IMR-90 (cell line): ENCODE data around the gene NAP1L1. TPM values are rescaled to one million over a fixed set of nuclear protein-coding genes. Genes with fewer than 3 reads are reported as not detected.

Source experiments
- ATAC-seq: fragments of 200-7000 bp; cut with Tn5 transposase; 2 replicates; pipeline ENCODE4 v1.9.1; 2020; ENCODE audit warnings: low read depth, mild to moderate bottlenecking, moderate library complexity
- Bru-seq: library from RNA; stranded (reverse); fragments of 400-500 nt; gene quantifications from one replicate; lab custom pipeline; 2021; lab: Mats Ljungman, UMichigan
- BruChase-seq, 2 experiments: library from RNA; stranded (reverse); fragments of 400-500 nt; gene quantifications; one replicate each; lab custom pipeline; 2021; lab: Mats Ljungman, UMichigan
- BruUV-seq: library from RNA; stranded (reverse); fragments of 400-500 nt; replicated peaks from 2 replicates; lab custom pipeline; 2021; lab: Mats Ljungman, UMichigan
- CTCF ChIA-PET: fragments of 300-600 bp; formaldehyde crosslinking; extraction: SDS; loops from one replicate; lab custom pipeline; 2021; ENCODE audit warnings: antibody characterized with exemption; lab: Yijun Ruan, JAX
- POLR2A ChIA-PET: fragments of 300-600 bp; sonication (Branson Sonifier 250); formaldehyde crosslinking; loops from one replicate; lab custom pipeline; 2022; ENCODE audit warnings: antibody characterized with exemption; ENCODE audit not compliant: unreplicated experiment; lab: Charles Lee
- DNase-seq: peaks from one replicate; pipeline ENCODE4 v3.0.0; 2013
- H2AFZ ChIP-seq: replicated peaks from 2 replicates; pipeline ENCODE3; 2013; ENCODE audit warnings: low read length, mild to moderate bottlenecking; ENCODE audit not compliant: poor library complexity
- H2AK5ac ChIP-seq: 2 replicates; pipeline ENCODE4 v1.6.1; 2013; ENCODE audit warnings: low read depth, low read length, inconsistent platforms
- H2AK9ac ChIP-seq: replicated peaks from 2 replicates; pipeline ENCODE3; 2013; ENCODE audit warnings: mild to moderate bottlenecking, low read depth, low read length, moderate library complexity; ENCODE audit not compliant: poor library complexity
- H2BK120ac ChIP-seq: 2 replicates; pipeline ENCODE4 v1.6.1; 2013; ENCODE audit warnings: low read depth, low read length, inconsistent platforms
- H2BK15ac ChIP-seq: 3 replicates; pipeline ENCODE4 v1.6.1; 2013; ENCODE audit warnings: low read depth, low read length, inconsistent platforms
- H2BK20ac ChIP-seq: 2 replicates; pipeline ENCODE4 v1.6.1; 2013; ENCODE audit warnings: low read depth, mild to moderate bottlenecking, inconsistent platforms, low read length, moderate library complexity
- H2BK5ac ChIP-seq: 2 replicates; pipeline ENCODE4 v1.6.1; 2013; ENCODE audit warnings: mild to moderate bottlenecking, low read depth, low read length, inconsistent platforms; ENCODE audit not compliant: poor library complexity, severe bottlenecking
- H3K14ac ChIP-seq: replicated peaks from 2 replicates; pipeline ENCODE4 v1.6.1; 2013; ENCODE audit warnings: low read depth, low read length, inconsistent platforms
- H3K18ac ChIP-seq: 2 replicates; pipeline ENCODE4 v1.6.1; 2013; ENCODE audit warnings: low read depth, low read length, control low read depth
- H3K23ac ChIP-seq: 2 replicates; pipeline ENCODE4 v1.6.1; 2013; ENCODE audit warnings: low read depth, low read length, inconsistent platforms
- H3K27ac ChIP-seq: 2 replicates; pipeline ENCODE4 v1.5.1; 2013; ENCODE audit warnings: mild to moderate bottlenecking, control low read depth, low read length; ENCODE audit not compliant: insufficient read depth
- H3K27me3 ChIP-seq: 2 replicates; pipeline ENCODE4 v1.6.1; 2013; ENCODE audit warnings: low read length; ENCODE audit not compliant: control insufficient read depth, insufficient read depth
- H3K36me3 ChIP-seq: 2 replicates; pipeline ENCODE4 v1.6.1; 2013; ENCODE audit warnings: low read length, mixed read lengths; ENCODE audit not compliant: control insufficient read depth, insufficient read depth
- H3K4ac ChIP-seq: 2 replicates; pipeline ENCODE4 v1.6.1; 2013; ENCODE audit warnings: low read depth, low read length, inconsistent platforms
- H3K4me1 ChIP-seq: 2 replicates; pipeline ENCODE4 v1.6.1; 2013; ENCODE audit warnings: low read length, mixed read lengths; ENCODE audit not compliant: control insufficient read depth, insufficient read depth
- H3K4me2 ChIP-seq: 2 replicates; pipeline ENCODE4 v1.6.1; 2013; ENCODE audit warnings: low read depth, mild to moderate bottlenecking, control low read depth, low read length, moderate library complexity
- H3K4me3 ChIP-seq: 2 replicates; pipeline ENCODE4 v1.5.1; 2013; ENCODE audit warnings: low read depth, mild to moderate bottlenecking, control low read depth, low read length, moderate library complexity; ENCODE audit not compliant: insufficient read depth
- H3K56ac ChIP-seq: 2 replicates; pipeline ENCODE4 v1.6.1; 2013; ENCODE audit warnings: low read length, inconsistent platforms; ENCODE audit not compliant: insufficient read depth; ENCODE audit errors: extremely low read depth
- H3K79me1 ChIP-seq, 2 experiments: 2 replicates each; pipeline ENCODE4 v1.6.1; 2013; ENCODE audit warnings: low read length in 2 of 2, inconsistent platforms in 1 of 2, low read depth in 1 of 2
- H3K9ac ChIP-seq: 2 replicates; pipeline ENCODE4 v1.6.1; 2013; ENCODE audit warnings: low read depth, low read length, control low read depth
- H3K9me1 ChIP-seq: 2 replicates; pipeline ENCODE4 v1.6.1; 2013; ENCODE audit warnings: low read length, inconsistent platforms; ENCODE audit not compliant: insufficient read depth
- H3K9me3 ChIP-seq: 2 replicates; pipeline ENCODE4 v1.6.1; 2013; ENCODE audit warnings: low read length; ENCODE audit not compliant: control insufficient read depth, insufficient read depth
- H4K20me1 ChIP-seq: 2 replicates; pipeline ENCODE4 v1.6.1; 2013; ENCODE audit warnings: low read length, inconsistent platforms; ENCODE audit not compliant: insufficient read depth
- H4K5ac ChIP-seq: 2 replicates; pipeline ENCODE4 v1.6.1; 2013; ENCODE audit warnings: mild to moderate bottlenecking, low read depth, low read length, control low read depth
- H4K8ac ChIP-seq, 2 experiments: 2 replicates each; pipeline ENCODE4 v1.6.1; 2013; ENCODE audit warnings: low read depth in 2 of 2, low read length in 2 of 2, control low read depth in 1 of 2, inconsistent platforms in 1 of 2
- H4K91ac ChIP-seq: 2 replicates; pipeline ENCODE4 v1.6.1; 2013; ENCODE audit warnings: low read depth, low read length, inconsistent platforms; ENCODE audit not compliant: insufficient read depth
- BHLHE40 ChIP-seq: fragments of 150-350 bp; IDR thresholded peaks from 2 replicates; pipeline ENCODE4 v1.6.1; 2016; ENCODE audit warnings: mild to moderate bottlenecking, low read depth, low read length
- CEBPB ChIP-seq: IDR thresholded peaks from 2 replicates; pipeline ENCODE4 v1.6.1; 2012; ENCODE audit warnings: low read depth, low read length, improper control_type of control experiment
- CHD1 ChIP-seq: IDR thresholded peaks from 2 replicates; pipeline ENCODE4 v1.6.1; 2012; ENCODE audit warnings: low read depth, low read length, improper control_type of control experiment
- FOS ChIP-seq: fragments of 150-350 bp; IDR thresholded peaks from 2 replicates; pipeline ENCODE4 v1.6.1; 2016; ENCODE audit warnings: low read depth, low read length
- MAFK ChIP-seq: IDR thresholded peaks from 2 replicates; pipeline ENCODE4 v1.6.1; 2012; ENCODE audit warnings: low read depth, low read length, improper control_type of control experiment
- NFE2L2 ChIP-seq: fragments of 150-350 bp; IDR thresholded peaks from 2 replicates; pipeline ENCODE4 v1.6.1; 2016; ENCODE audit warnings: low read depth, mild to moderate bottlenecking, low read length
- POLR2A ChIP-seq: IDR thresholded peaks from 2 replicates; pipeline ENCODE4 v1.6.1; 2012; ENCODE audit warnings: mild to moderate bottlenecking, low read depth, low read length
- RAD21 ChIP-seq: IDR thresholded peaks from 2 replicates; pipeline ENCODE4 v1.6.1; 2012; ENCODE audit warnings: low read length, improper control_type of control experiment
- RCOR1 ChIP-seq: IDR thresholded peaks from 2 replicates; pipeline ENCODE4 v1.6.1; 2012; ENCODE audit warnings: mild to moderate bottlenecking, low read length, improper control_type of control experiment; ENCODE audit not compliant: insufficient replicate concordance
- RFX5 ChIP-seq: IDR thresholded peaks from 2 replicates; pipeline ENCODE4 v1.8.0; 2012; ENCODE audit warnings: low read depth, mild to moderate bottlenecking, low read length, moderate library complexity
- SMC3 ChIP-seq: fragments of 150-350 bp; IDR thresholded peaks from 2 replicates; pipeline ENCODE4 v1.6.1; 2016; ENCODE audit warnings: low read depth, mild to moderate bottlenecking, antibody characterized with exemption, low read length, moderate library complexity
- WGBS, 2 experiments: methylation state at CpG; one replicate each; pipeline versions ENCODE4 v1.1.5 to v1.1.7; 2013; ENCODE audit warnings: missing lambda C conversion rate in 2 of 2; ENCODE audit not compliant: insufficient read length in 1 of 2; ENCODE audit errors: extremely low coverage in 2 of 2; 5-methylcytosine and 5-hydroxymethylcytosine counted together
- dilution Hi-C: fragments of 300-500 bp; cut with HindIII; formaldehyde crosslinking; loops from one replicate; pipeline ENCODE4 v1.14.3; 2018; ENCODE audit warnings: low sequenced_read_pairs; ENCODE audit not compliant: unreplicated experiment
- in situ Hi-C: fragments of 300-500 bp; cut with MboI; formaldehyde crosslinking; loops from 3 replicates; pipeline ENCODE4 v1.14.3; 2019; ENCODE audit warnings: low sequenced_read_pairs, inconsistent platforms, mixed read lengths
- intact Hi-C: fragments of 100-400 bp; cut with micrococcal nuclease; formaldehyde crosslinking; loops from 2 replicates; pipeline ENCODE4 v1.10.0; 2022
- long read RNA-seq: library from polyadenylated mRNA; unstranded; transcript quantifications from one replicate; pipeline ENCODE4 v2.0.0, GENCODE V29; 2021; ENCODE audit not compliant: unreplicated experiment
- polyA plus RNA-seq, 3 experiments: library from polyadenylated mRNA; depleted of rRNA; stranded (reverse); fragments of >200 nt; gene quantifications; 2 replicates each; pipeline ENCODE4 v1.2.3, GENCODE V29; 2012; ENCODE audit warnings: low replicate concordance in 1 of 3
- total RNA-seq: library from RNA; depleted of rRNA; stranded (reverse); fragments of >200 nt; gene quantifications from 2 replicates; pipeline ENCODE4 v1.2.3, GENCODE V29; 2012; rRNA removed
- TF ChIP-seq, protein P1 (sequence below): fragments of 150-350 bp; IDR thresholded peaks from 2 replicates; pipeline ENCODE4 v1.6.1; 2017; ENCODE audit warnings: mild to moderate bottlenecking, antibody characterized with exemption, low read length, low read depth

The NAP1L1 gene, protein sequence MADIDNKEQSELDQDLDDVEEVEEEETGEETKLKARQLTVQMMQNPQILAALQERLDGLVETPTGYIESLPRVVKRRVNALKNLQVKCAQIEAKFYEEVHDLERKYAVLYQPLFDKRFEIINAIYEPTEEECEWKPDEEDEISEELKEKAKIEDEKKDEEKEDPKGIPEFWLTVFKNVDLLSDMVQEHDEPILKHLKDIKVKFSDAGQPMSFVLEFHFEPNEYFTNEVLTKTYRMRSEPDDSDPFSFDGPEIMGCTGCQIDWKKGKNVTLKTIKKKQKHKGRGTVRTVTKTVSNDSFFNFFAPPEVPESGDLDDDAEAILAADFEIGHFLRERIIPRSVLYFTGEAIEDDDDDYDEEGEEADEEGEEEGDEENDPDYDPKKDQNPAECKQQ
- total RNA-seq (86.4 and 166 TPM in 2 replicates), polyA plus RNA-seq (2012; rRNA removed) (160 and 200 TPM in 2 replicates), Bru-seq, nascent RNA (percentile 97 among the genes with signal in this experiment), BruChase-seq, experiment 1, labeled RNA remaining after a 6-hour chase (percentile 96 among the genes with signal in this experiment), BruChase-seq, experiment 2, labeled RNA remaining after a 2-hour chase (percentile 99 among the genes with signal in this experiment)
- 69.9 and 71.8 TPM in 2 replicates for polyA plus RNA-seq (2012; cell fraction: cytosol; rRNA removed)
- polyA plus RNA-seq (2012; cell fraction: nucleus; rRNA removed; ENCODE audit: low replicate concordance) = 28.8 and 129 TPM in 2 replicates
- long read RNA-seq, full-length matches to known transcripts = 72 of 160 reads
- long read RNA-seq, partial matches to known transcripts = 50 of 160 reads
- long read RNA-seq, other reads (novel, unspliced or antisense) = 38 of 160 reads

DNA sequence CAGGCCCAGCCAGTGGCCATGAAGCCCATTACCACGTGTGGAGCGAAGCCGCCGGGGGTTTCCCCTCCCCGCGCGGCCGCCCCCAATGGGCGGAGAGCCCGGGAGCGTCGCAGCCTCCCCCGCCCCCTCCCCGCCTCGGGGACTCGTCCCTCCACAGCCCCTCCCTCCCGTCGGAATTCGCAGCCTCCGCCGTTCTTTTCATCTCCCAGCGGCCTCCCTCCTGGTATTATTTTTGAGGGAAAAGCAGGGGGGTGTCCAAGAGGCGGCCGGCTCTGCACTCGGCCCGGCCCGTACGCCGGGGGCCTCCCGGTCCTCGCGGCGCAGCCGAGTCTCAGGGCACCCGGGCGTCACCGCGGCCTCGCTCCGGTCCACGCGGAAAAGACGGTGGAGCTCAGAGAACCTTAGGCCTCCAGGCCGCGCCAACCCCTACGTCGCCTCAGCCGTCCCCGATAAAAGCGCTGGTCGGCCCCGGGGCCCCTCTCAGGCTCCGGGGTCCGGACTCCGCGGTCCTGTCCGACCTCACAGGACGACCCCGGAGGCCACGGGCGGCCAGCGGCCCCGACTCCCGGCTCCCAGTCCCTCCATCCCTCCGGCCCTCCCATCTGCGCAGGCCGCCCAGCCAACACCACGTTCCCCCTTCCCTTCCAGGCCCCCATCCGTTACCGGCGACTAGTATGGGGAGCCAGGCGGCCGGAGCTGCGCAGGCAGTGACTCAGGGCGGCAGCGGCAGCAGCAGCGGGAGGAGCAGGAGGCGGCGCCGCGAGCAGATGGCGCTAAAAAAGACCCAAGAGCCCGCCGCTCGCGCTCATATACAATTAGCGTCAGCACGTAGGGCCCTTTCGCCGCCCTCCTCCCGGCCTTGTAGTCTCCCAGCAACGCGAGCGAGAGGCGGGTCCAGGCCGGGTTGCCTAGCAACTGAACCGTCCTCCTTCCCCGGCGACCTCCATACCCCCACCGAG is at the start of gene NAP1L1:
Gene NAP1L1, minus strand, starts transcription at position 782 of the 959 bp plus-strand sequence. CDS start 10,466 bp downstream, outside the sequence.
- Histone ChIP-seq H2AK5ac (peak within 1 kb of the TSS; percentile 70; the same call in 1 of the 2 replicates), H2BK120ac (peak within 1 kb of the TSS; percentile 79), H4K8ac (peak within 1 kb of the TSS; percentile 58 to 80), H3K56ac (peak within 1 kb of the TSS; percentile 80), H3K9ac (peak within 1 kb of the TSS; percentile 83), H3K4me3 (peak within 1 kb of the TSS; percentile 82), H3K9me1 (peaks cover 7% of the 10 kb centered on the region; the same call in 1 of the 2 replicates), H3K9me3 (0 out of 2 replicates have a peak, but pooled peaks cover under 1% of the 10 kb centered on the region), H2BK15ac (peak within 1 kb of the TSS; percentile 23; the same call in 1 of the 3 replicates), H3K4me2 (peak within 1 kb of the TSS; percentile 94), H2AK9ac (peak within 1 kb of the TSS; percentile 94), H2BK20ac (peak within 1 kb of the TSS; percentile 77), H3K27me3 (no peaks in the 10 kb centered on the region), H2AFZ (peak within 1 kb of the TSS; percentile 97), H3K4me1 (peaks cover 4% of the 10 kb centered on the region), H3K36me3 (peaks cover under 1% of the 10 kb centered on the region; the same call in 1 of the 2 replicates), H2BK5ac (peak within 1 kb of the TSS; percentile 90), H4K20me1 (peaks cover 45% of the 10 kb centered on the region), H3K27ac (peak within 1 kb of the TSS; percentile 94), H4K5ac (peak within 1 kb of the TSS; percentile 3; the same call in 1 of the 2 replicates), H3K23ac (peak within 1 kb of the TSS; percentile 99), H3K18ac (peak within 1 kb of the TSS; percentile 62), H3K4ac (peak within 1 kb of the TSS; percentile 83), H3K14ac (peak within 1 kb of the TSS; percentile 94), H4K91ac (peak within 1 kb of the TSS; percentile 70), H3K79me1 (peaks cover 0 to 17% of the 10 kb centered on the region in 2 experiments; a peak in 2 of 4 replicates)
- POLR2A ChIA-PET = interaction anchor here (0.6 kb wide), 1 partner anchor 461 kb away, joined by 3 read pairs; no protein-coding TSS in a partner anchor
- 1% methylated on average over 24 of the region's 100 CpGs; no CpG with 5 or more reads in 1 of the 2 experiments for WGBS, 2 experiments
- CTCF ChIA-PET = no interaction called here
- no TSS peak for BruUV-seq
- in situ Hi-C loops = no loop called here
- intact Hi-C loops = loop anchor here (1.0 to 5.0 kb wide), 5 partner anchors 75 to 501 kb away; no protein-coding TSS in a partner anchor
- dilution Hi-C loops = no loop called here
- peak; percentile 87 for ATAC-seq
- DNase-seq = peak; percentile 98
- TF ChIP-seq CHD1 (peak; percentile 94), CEBPB (no peak), NFE2L2 (0 out of 2 replicates have a peak, but pooled peaks have one; percentile 17), SMC3 (no peak), BHLHE40 (peak; percentile 23; the same call in 1 of the 2 replicates), RFX5 (no peak), MAFK (no peak), FOS (peak; percentile 13; the same call in 1 of the 2 replicates), POLR2A (peak; percentile 96), RCOR1 (no peak), RAD21 (peak; percentile 34)
- TF ChIP-seq, protein P1, sequence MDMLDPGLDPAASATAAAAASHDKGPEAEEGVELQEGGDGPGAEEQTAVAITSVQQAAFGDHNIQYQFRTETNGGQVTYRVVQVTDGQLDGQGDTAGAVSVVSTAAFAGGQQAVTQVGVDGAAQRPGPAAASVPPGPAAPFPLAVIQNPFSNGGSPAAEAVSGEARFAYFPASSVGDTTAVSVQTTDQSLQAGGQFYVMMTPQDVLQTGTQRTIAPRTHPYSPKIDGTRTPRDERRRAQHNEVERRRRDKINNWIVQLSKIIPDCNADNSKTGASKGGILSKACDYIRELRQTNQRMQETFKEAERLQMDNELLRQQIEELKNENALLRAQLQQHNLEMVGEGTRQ = peak; percentile 65
